Measurements from ENCODE around the gene SLC25A21. TPM values are rescaled to one million over a fixed set of nuclear protein-coding genes. Genes with fewer than 3 reads are reported as not detected.
"Not testable (repeated sequence)": the region's sequence is repeated elsewhere in the genome, so short reads cannot be mapped to it uniquely, and the experiment has no call there.

The SLC25A21 gene
- total RNA-seq, 1 experiment from 2014 or later, result 2.1 TPM

GRCh38 chr14:37185670-37186069 lies 13.3 kb upstream of the SLC25A21 start:
- ChIA-PET POLR2A (no interaction called here), CTCF (no interaction called here)
- TF ChIP-seq CTCF (IDR thresholded peaks at IDR 0.05), result no peak
- TF ChIP-seq POLR2AphosphoS5 (IDR thresholded peaks at IDR 0.05; ENCODE audit: low read depth, low read length), result no peak
- no peak for TF ChIP-seq REST (IDR thresholded peaks at IDR 0.05; ENCODE audit: insufficient read depth in 1 of 2, low read depth in 2 of 2, low read length in 1 of 2)
- no peak for TF ChIP-seq SIN3A (IDR thresholded peaks at IDR 0.05; ENCODE audit: borderline replicate concordance, insufficient read depth, low read depth, low read length)
- no peak for TF ChIP-seq TCF7L2 (IDR thresholded peaks at IDR 0.05; ENCODE audit: low read depth, low read length)
- in situ Hi-C loops (cut with HindIII; ENCODE audit: low pct_unique_long_range_greater_than_20kb, low sequenced_read_pairs), result no loop called here
- no peaks in the 10 kb centered on the region for H3K4me1 ChIP-seq (ENCODE audit: control insufficient read depth, insufficient read depth, low read length)
- no peak overlapping the region for H3K4me3 ChIP-seq (ENCODE audit: low read depth in 2 of 2, low read length in 2 of 2)
- intact Hi-C loops (cut with micrococcal nuclease; ENCODE audit: unreplicated experiment), result no loop called here
- BruUV-seq (replicated peaks), result no TSS peak
- ATAC-seq (no peak), DNase-seq (ENCODE audit: low read depth, low spot score) (no peak)
- no peaks in the 10 kb centered on the region for H3K36me3 ChIP-seq (ENCODE audit: control insufficient read depth, insufficient read depth, low read length)
- no peaks in the 10 kb centered on the region for H3K9me3 ChIP-seq (ENCODE audit: control insufficient read depth, insufficient read depth, low read depth, low read length)
- no peaks in the 10 kb centered on the region for H3K27me3 ChIP-seq (ENCODE audit: control insufficient read depth, insufficient read depth, low read length)
- H3K27ac ChIP-seq (ENCODE audit: low read length), result no peak overlapping the region

- H3K36me3 ChIP-seq (ENCODE audit: control insufficient read depth, insufficient read depth, low read length); DNase-seq (ENCODE audit: low read depth, low spot score); H3K9me3 ChIP-seq (ENCODE audit: control insufficient read depth, insufficient read depth, low read depth, low read length); in situ Hi-C loops (cut with HindIII; ENCODE audit: low pct_unique_long_range_greater_than_20kb, low sequenced_read_pairs); H3K4me1 ChIP-seq (ENCODE audit: control insufficient read depth, insufficient read depth, low read length); CTCF ChIA-PET; BruUV-seq (replicated peaks); H3K4me3 ChIP-seq (ENCODE audit: low read depth in 2 of 2, low read length in 2 of 2); H3K27me3 ChIP-seq (ENCODE audit: control insufficient read depth, insufficient read depth, low read length); ATAC-seq; POLR2A ChIA-PET; H3K27ac ChIP-seq (ENCODE audit: low read length); intact Hi-C loops (cut with micrococcal nuclease; ENCODE audit: unreplicated experiment): not testable (repeated sequence)
Observed at GRCh38 chr14:37184520-37184919, 12.1 kb upstream of the SLC25A21 start.

GRCh38 chr14:37181441-37181840 lies 9.0 kb upstream of the SLC25A21 start:
- in situ Hi-C loops (cut with HindIII; ENCODE audit: low pct_unique_long_range_greater_than_20kb, low sequenced_read_pairs) (no loop called here), intact Hi-C loops (cut with micrococcal nuclease; ENCODE audit: unreplicated experiment) (no loop called here)
- no peaks in the 10 kb centered on the region for H3K9me3 ChIP-seq (ENCODE audit: control insufficient read depth, insufficient read depth, low read depth, low read length)
- POLR2A ChIA-PET, result no interaction called here
- no peak for DNase-seq (ENCODE audit: low read depth, low spot score)
- TF ChIP-seq SIN3A (IDR thresholded peaks at IDR 0.05; ENCODE audit: borderline replicate concordance, insufficient read depth, low read depth, low read length) (no peak), REST (IDR thresholded peaks at IDR 0.05; ENCODE audit: insufficient read depth in 1 of 2, low read depth in 2 of 2, low read length in 1 of 2) (no peak)
- BruUV-seq (replicated peaks), result no TSS peak
- H3K4me3 ChIP-seq (ENCODE audit: low read depth in 2 of 2, low read length in 2 of 2), result no peak overlapping the region
- CTCF ChIA-PET, result interaction anchor here (0.6 to 0.7 kb wide), 2 partner anchors 48 to 418 kb away, joined by 3 read pairs; no protein-coding TSS in a partner anchor
- no peaks in the 10 kb centered on the region for H3K4me1 ChIP-seq (ENCODE audit: control insufficient read depth, insufficient read depth, low read length)
- H3K27ac ChIP-seq (ENCODE audit: low read length), result no peak overlapping the region
- no peaks in the 10 kb centered on the region for H3K27me3 ChIP-seq (ENCODE audit: control insufficient read depth, insufficient read depth, low read length)
- no peaks in the 10 kb centered on the region for H3K36me3 ChIP-seq (ENCODE audit: control insufficient read depth, insufficient read depth, low read length)
- no peak for ATAC-seq

- H3K36me3 ChIP-seq (ENCODE audit: control insufficient read depth, insufficient read depth, low read length); ATAC-seq; in situ Hi-C loops (cut with HindIII; ENCODE audit: low pct_unique_long_range_greater_than_20kb, low sequenced_read_pairs); H3K9me3 ChIP-seq (ENCODE audit: control insufficient read depth, insufficient read depth, low read depth, low read length); H3K27me3 ChIP-seq (ENCODE audit: control insufficient read depth, insufficient read depth, low read length); DNase-seq (ENCODE audit: low read depth, low spot score); BruUV-seq (replicated peaks); H3K4me3 ChIP-seq (ENCODE audit: low read depth in 2 of 2, low read length in 2 of 2); H3K4me1 ChIP-seq (ENCODE audit: control insufficient read depth, insufficient read depth, low read length); POLR2A ChIA-PET; H3K27ac ChIP-seq (ENCODE audit: low read length); intact Hi-C loops (cut with micrococcal nuclease; ENCODE audit: unreplicated experiment): not testable (repeated sequence)
- CTCF ChIA-PET, result interaction anchor here (0.7 kb wide), 1 partner anchor 419 kb away, joined by 3 read pairs; no protein-coding TSS in a partner anchor
Observed at GRCh38 chr14:37180886-37181285, 8.5 kb upstream of the SLC25A21 start.
